GM12872 (cell line): ENCODE measurements around the gene GATA2.

Experiments used
- CTCF ChIP-seq: IDR thresholded peaks from 3 replicates; pipeline ENCODE4 v1.5.1; 2011; ENCODE audit warnings: low read depth, mild to moderate bottlenecking, low read length, moderate library complexity; ENCODE audit not compliant: insufficient read depth

Gene GATA2

GRCh38 chr3:128468791-128469527 lies 24.0 kb downstream of the GATA2 start:
- TF ChIP-seq CTCF, result no peak

GRCh38 chr3:128468285-128468790 lies 24.7 kb downstream of the GATA2 start:
- no peak for TF ChIP-seq CTCF

GRCh38 chr3:128466840-128467541 lies 26.0 kb downstream of the GATA2 start, which contains the start of gene DNAJB8:
Gene DNAJB8 (minus strand): TSS chr3:128466890. CDS start chr3:128463245, 3,645 bp downstream.
- TF ChIP-seq CTCF, result no peak

GRCh38 chr3:128464702-128465101 lies 28.3 kb downstream of the GATA2 start:
- no peak for TF ChIP-seq CTCF

GRCh38 chr3:128464188-128464587 lies 28.8 kb downstream of the GATA2 start:
- TF ChIP-seq CTCF, result no peak

- no peak for TF ChIP-seq CTCF
Measured at GRCh38 chr3:128463771-128464170, 29.2 kb downstream of the GATA2 start.

GRCh38 chr3:128463354-128463753 lies 29.6 kb downstream of the GATA2 start:
- no peak for TF ChIP-seq CTCF
